GM12892 (cell line): ENCODE measurements around the gene KIF26A.

Experiments used
- POLR2A ChIP-seq: IDR thresholded peaks from 2 replicates; pipeline ENCODE4 v1.6.1; 2011; ENCODE audit warnings: low read depth, low read length, control low read depth
- POLR2AphosphoS5 ChIP-seq: IDR thresholded peaks from 2 replicates; pipeline ENCODE4 v1.6.1; 2011; ENCODE audit warnings: low read depth, low read length, control low read depth
- TAF1 ChIP-seq: IDR thresholded peaks from 2 replicates; pipeline ENCODE4 v1.6.1; 2011; ENCODE audit warnings: low read depth, mild to moderate bottlenecking, control low read depth, low read length, borderline replicate concordance

GRCh38 chr14:104217486-104218360 lies 79.3 kb downstream of the KIF26A start:
- TF ChIP-seq POLR2A (no peak), POLR2AphosphoS5 (no peak), TAF1 (no peak)
